Neural progenitor cell (in vitro differentiated cells): Measurements from ENCODE around the gene PACRG. TPM values are rescaled to one million over a fixed set of nuclear protein-coding genes. Genes with fewer than 3 reads are reported as not detected.

ENCODE experiments used
- DNase-seq: peaks from one replicate; pipeline ENCODE4 v3.0.0-alpha.2; 2016; ENCODE audit warnings: low spot score
- H2AFZ ChIP-seq: fragments of 200-600 bp; sonication (generic); replicated peaks from 2 replicates; pipeline ENCODE4 v1.6.1; 2016; ENCODE audit warnings: antibody characterized with exemption
- H3F3A ChIP-seq: fragments of 200-600 bp; sonication (generic); 2 replicates; pipeline ENCODE4 v1.6.1; 2016; ENCODE audit warnings: antibody characterized with exemption, low read depth
- H3K27ac ChIP-seq: fragments of 200-600 bp; sonication (generic); 2 replicates; pipeline ENCODE4 v1.5.1; 2016; ENCODE audit warnings: mild to moderate bottlenecking
- H3K27me3 ChIP-seq: fragments of 200-600 bp; sonication (generic); 2 replicates; pipeline ENCODE4 v1.6.1; 2016; ENCODE audit warnings: mild to moderate bottlenecking, moderate library complexity
- H3K36me3 ChIP-seq: fragments of 200-600 bp; sonication (generic); 2 replicates; pipeline ENCODE4 v1.5.1; 2016
- H3K4me1 ChIP-seq: fragments of 200-600 bp; sonication (generic); 2 replicates; pipeline ENCODE4 v1.6.1; 2016; ENCODE audit warnings: mixed run types
- H3K4me2 ChIP-seq: fragments of 200-600 bp; sonication (generic); 2 replicates; pipeline ENCODE4 v1.6.1; 2016
- H3K4me3 ChIP-seq: fragments of 200-600 bp; sonication (generic); 2 replicates; pipeline ENCODE4 v1.5.1; 2016
- H3K79me2 ChIP-seq: fragments of 200-600 bp; sonication (generic); 2 replicates; pipeline ENCODE4 v1.6.1; 2016; ENCODE audit warnings: low read depth
- H3K9ac ChIP-seq: fragments of 200-600 bp; sonication (generic); 2 replicates; pipeline ENCODE4 v1.6.1; 2016
- H3K9me3 ChIP-seq: fragments of 200-600 bp; sonication (generic); 2 replicates; pipeline ENCODE4 v1.5.1; 2016; ENCODE audit warnings: low read depth
- H4K20me1 ChIP-seq: fragments of 200-600 bp; sonication (generic); 2 replicates; pipeline ENCODE4 v1.6.1; 2016; ENCODE audit warnings: low read depth
- H3K27ac Mint-ChIP-seq: 3 replicates; pipeline ENCODE4 v1.8.0; 2021; ENCODE audit warnings: mixed read lengths
- H3K27me3 Mint-ChIP-seq: 2 replicates; pipeline ENCODE4 v1.8.0; 2022; ENCODE audit warnings: low read depth, mild to moderate bottlenecking, inconsistent platforms, moderate library complexity, mixed read lengths; ENCODE audit not compliant: insufficient read depth
- H3K36me3 Mint-ChIP-seq: 3 replicates; pipeline ENCODE4 v1.8.0; 2021; ENCODE audit warnings: mixed read lengths
- H3K4me1 Mint-ChIP-seq: 3 replicates; pipeline ENCODE4 v1.8.0; 2021; ENCODE audit warnings: mixed read lengths
- H3K4me3 Mint-ChIP-seq: 3 replicates; pipeline ENCODE4 v1.8.0; 2021; ENCODE audit warnings: mild to moderate bottlenecking, moderate library complexity, mixed read lengths
- H3K9me3 Mint-ChIP-seq: 3 replicates; pipeline ENCODE4 v1.8.0; 2020; ENCODE audit warnings: mixed read lengths
- CTCF ChIP-seq: fragments of 200-600 bp; sonication (generic); IDR thresholded peaks from 2 replicates; pipeline ENCODE4 v1.5.1; 2017; ENCODE audit warnings: antibody characterized with exemption, mild to moderate bottlenecking
- EZH2 ChIP-seq: fragments of 200-600 bp; sonication (generic); IDR thresholded peaks from 2 replicates; pipeline ENCODE4 v1.6.1; 2017; ENCODE audit warnings: antibody characterized with exemption, mild to moderate bottlenecking, moderate library complexity
- EZH2phosphoT487 ChIP-seq: fragments of 200-600 bp; sonication (generic); IDR thresholded peaks from 2 replicates; pipeline ENCODE4 v1.6.1; 2017; ENCODE audit warnings: antibody characterized with exemption
- total RNA-seq: library from RNA; depleted of rRNA; stranded (reverse); fragments of >200 nt; gene quantifications from 2 replicates; pipeline ENCODE4 v1.2.3, GENCODE V29; 2015; ENCODE audit warnings: low replicate concordance

PACRG gene
- total RNA-seq, 1 donor from 2014 or later: 0.30 TPM

- no peaks in the 10 kb centered on the region for H3K79me2 ChIP-seq
- no peak for DNase-seq
- H3K4me2 ChIP-seq: no peak overlapping the region
- no peak overlapping the region for H2AFZ ChIP-seq
- no peaks in the 10 kb centered on the region for H3K9me3 ChIP-seq
- no peaks in the 10 kb centered on the region for H4K20me1 ChIP-seq
- H3F3A ChIP-seq: no peaks in the 10 kb centered on the region
- H3K4me1 Mint-ChIP-seq: peaks cover 4% of the 10 kb centered on the region
- no peak overlapping the region for H3K27ac ChIP-seq
- no peak overlapping the region for H3K9ac ChIP-seq
- no peak overlapping the region for H3K4me3 Mint-ChIP-seq
- H3K36me3 ChIP-seq: no peaks in the 10 kb centered on the region
- peaks cover 5% of the 10 kb centered on the region for H3K4me1 ChIP-seq
- peaks cover 6% of the 10 kb centered on the region for H3K36me3 Mint-ChIP-seq
- H3K27ac Mint-ChIP-seq: no peak overlapping the region
- H3K27me3 Mint-ChIP-seq: no peaks in the 10 kb centered on the region
- H3K9me3 Mint-ChIP-seq: peaks cover 6% of the 10 kb centered on the region
- H3K27me3 ChIP-seq: no peaks in the 10 kb centered on the region
- no peak for TF ChIP-seq EZH2
- no peak for TF ChIP-seq CTCF
- no peak for TF ChIP-seq EZH2phosphoT487
- H3K4me3 ChIP-seq: no peak overlapping the region
These were observed 8.2 kb upstream of the PACRG start for GRCh38 chr6:162719528-162719927.

GRCh38 chr6:162721404-162721687 lies 6.4 kb upstream of the PACRG start:
- Histone ChIP-seq H3K4me1 (peaks cover 5% of the 10 kb centered on the region), H3K36me3 (no peaks in the 10 kb centered on the region), H3K27ac (no peak overlapping the region), H3K4me3 (no peak overlapping the region), H4K20me1 (no peaks in the 10 kb centered on the region), H3K79me2 (no peaks in the 10 kb centered on the region), H3F3A (no peaks in the 10 kb centered on the region), H3K27me3 (peaks cover 3% of the 10 kb centered on the region), H3K4me2 (no peak overlapping the region), H2AFZ (no peak overlapping the region), H3K9me3 (no peaks in the 10 kb centered on the region), H3K9ac (no peak overlapping the region)
- H3K9me3 Mint-ChIP-seq: peaks cover 6% of the 10 kb centered on the region
- TF ChIP-seq CTCF: no peak
- TF ChIP-seq EZH2: no peak
- no peak for TF ChIP-seq EZH2phosphoT487
- H3K4me3 Mint-ChIP-seq: no peak overlapping the region
- H3K27me3 Mint-ChIP-seq: no peaks in the 10 kb centered on the region
- H3K4me1 Mint-ChIP-seq: peaks cover 4% of the 10 kb centered on the region
- no peak overlapping the region for H3K27ac Mint-ChIP-seq
- H3K36me3 Mint-ChIP-seq: peaks cover 6% of the 10 kb centered on the region
- no peak for DNase-seq

- Histone ChIP-seq H3K4me2 (no peak overlapping the region), H4K20me1 (no peaks in the 10 kb centered on the region), H3K79me2 (no peaks in the 10 kb centered on the region), H3K36me3 (no peaks in the 10 kb centered on the region), H3K9ac (no peak overlapping the region), H3K4me1 (peaks cover 5% of the 10 kb centered on the region), H3K27ac (no peak overlapping the region), H3K27me3 (peaks cover 8% of the 10 kb centered on the region), H3K9me3 (no peaks in the 10 kb centered on the region), H3F3A (no peaks in the 10 kb centered on the region), H2AFZ (no peak overlapping the region), H3K4me3 (no peak overlapping the region)
- Mint-ChIP-seq H3K4me1 (peaks cover 11% of the 10 kb centered on the region), H3K36me3 (peaks cover 4% of the 10 kb centered on the region), H3K9me3 (peaks cover 4% of the 10 kb centered on the region), H3K4me3 (no peak overlapping the region), H3K27me3 (no peaks in the 10 kb centered on the region), H3K27ac (no peak overlapping the region)
- no peak for DNase-seq
- TF ChIP-seq EZH2 (no peak), CTCF (no peak), EZH2phosphoT487 (no peak)
These were observed 5.5 kb upstream of the PACRG start for GRCh38 chr6:162722226-162722625.

- TF ChIP-seq CTCF (no peak), EZH2phosphoT487 (no peak), EZH2 (no peak)
- H3K36me3 ChIP-seq: no peaks in the 10 kb centered on the region
- Mint-ChIP-seq H3K4me1 (peaks cover 11% of the 10 kb centered on the region), H3K27me3 (no peaks in the 10 kb centered on the region), H3K36me3 (peaks cover 4% of the 10 kb centered on the region), H3K27ac (no peak overlapping the region), H3K9me3 (peaks cover 4% of the 10 kb centered on the region), H3K4me3 (no peak overlapping the region)
- no peaks in the 10 kb centered on the region for H3F3A ChIP-seq
- no peak overlapping the region for H3K27ac ChIP-seq
- H3K27me3 ChIP-seq: peaks cover 8% of the 10 kb centered on the region
- peaks cover 5% of the 10 kb centered on the region for H3K4me1 ChIP-seq
- no peaks in the 10 kb centered on the region for H3K79me2 ChIP-seq
- H2AFZ ChIP-seq: no peak overlapping the region
- no peak overlapping the region for H3K4me2 ChIP-seq
- no peaks in the 10 kb centered on the region for H3K9me3 ChIP-seq
- no peak for DNase-seq
- no peak overlapping the region for H3K4me3 ChIP-seq
- no peak overlapping the region for H3K9ac ChIP-seq
- no peaks in the 10 kb centered on the region for H4K20me1 ChIP-seq
These were observed 5.1 kb upstream of the PACRG start for GRCh38 chr6:162722633-162723032.
